PC-9 (cell line): ENCODE measurements around the gene PPP1R3G. TPM values are rescaled to one million over a fixed set of nuclear protein-coding genes. Genes with fewer than 3 reads are reported as not detected.

Experiments
- BruUV-seq: library from RNA; stranded (reverse); fragments of 400-500 nt; replicated peaks from 2 replicates; lab custom pipeline; 2021; lab: Mats Ljungman, UMichigan
- CTCF ChIA-PET: fragments of 300-600 bp; sonication (Branson Sonifier 250); formaldehyde crosslinking; loops from one replicate; lab custom pipeline; 2022; ENCODE audit warnings: antibody characterized with exemption; lab: Charles Lee
- POLR2A ChIA-PET: fragments of 300-600 bp; sonication (Branson Sonifier 250); formaldehyde crosslinking; loops from one replicate; lab custom pipeline; 2022; ENCODE audit warnings: antibody characterized with exemption; ENCODE audit not compliant: unreplicated experiment; lab: Charles Lee
- DNase-seq, 2 experiments: peaks; one replicate each; pipeline versions ENCODE4 v3.0.0 to v3.0.0-alpha.2; 2015 to 2022; ENCODE audit warnings: mixed read lengths in 1 of 2
- H2AFZ ChIP-seq: fragments of 200-600 bp; sonication (generic); 2 replicates; pipeline ENCODE4 v1.8.1; 2017; ENCODE audit warnings: antibody characterized with exemption
- H3F3A ChIP-seq: fragments of 200-600 bp; sonication (generic); 2 replicates; pipeline ENCODE4 v1.8.1; 2017; ENCODE audit warnings: antibody characterized with exemption, mild to moderate bottlenecking, low read depth; ENCODE audit not compliant: insufficient read depth
- H3K27ac ChIP-seq: fragments of 200-600 bp; sonication (generic); 2 replicates; pipeline ENCODE4 v1.6.1; 2016; ENCODE audit warnings: mixed run types
- H3K27me3 ChIP-seq: fragments of 200-600 bp; sonication (generic); 2 replicates; pipeline ENCODE4 v1.6.1; 2016; ENCODE audit warnings: low read depth, mixed run types; ENCODE audit not compliant: insufficient read depth
- H3K36me3 ChIP-seq: fragments of 200-600 bp; sonication (generic); 2 replicates; pipeline ENCODE4 v1.6.1; 2016; ENCODE audit warnings: low read depth, mixed run types
- H3K4me1 ChIP-seq: fragments of 200-600 bp; sonication (generic); replicated peaks from 2 replicates; pipeline ENCODE4 v1.6.1; 2016; ENCODE audit warnings: mixed run types; ENCODE audit not compliant: insufficient read depth
- H3K4me2 ChIP-seq: fragments of 200-600 bp; sonication (generic); 2 replicates; pipeline ENCODE4 v1.6.1; 2017; ENCODE audit warnings: mixed run types
- H3K4me3 ChIP-seq: fragments of 200-600 bp; sonication (generic); 2 replicates; pipeline ENCODE4 v1.6.1; 2016; ENCODE audit warnings: mixed run types
- H3K79me2 ChIP-seq: fragments of 200-600 bp; sonication (generic); 2 replicates; pipeline ENCODE4 v1.6.1; 2017; ENCODE audit warnings: low read depth, mixed run types
- H3K9me2 ChIP-seq: fragments of 200-600 bp; sonication (generic); 2 replicates; pipeline ENCODE4 v1.8.1; 2017; ENCODE audit warnings: mild to moderate bottlenecking; ENCODE audit not compliant: insufficient read depth
- H3K9me3 ChIP-seq: fragments of 200-600 bp; sonication (generic); 2 replicates; pipeline ENCODE4 v1.8.1; 2016; ENCODE audit warnings: low read depth; ENCODE audit not compliant: insufficient read depth
- H4K20me1 ChIP-seq: fragments of 200-600 bp; sonication (generic); 2 replicates; pipeline ENCODE4 v1.8.1; 2017; ENCODE audit not compliant: insufficient read depth
- CTCF ChIP-seq: fragments of 200-600 bp; sonication (generic); conservative IDR thresholded peaks from 2 replicates; pipeline ENCODE4 v1.6.1; 2017; ENCODE audit warnings: mixed run types, antibody characterized with exemption, mild to moderate bottlenecking, moderate library complexity
- EZH2 ChIP-seq: fragments of 200-600 bp; sonication (generic); IDR thresholded peaks from 2 replicates; pipeline ENCODE4 v1.8.0; 2017; ENCODE audit warnings: antibody characterized with exemption, low read depth
- intact Hi-C: fragments of 100-400 bp; cut with micrococcal nuclease; formaldehyde crosslinking; loops from one replicate; pipeline ENCODE4 v1.10.0; 2022; ENCODE audit not compliant: unreplicated experiment
- total RNA-seq: library from RNA; stranded (reverse); gene quantifications from 2 replicates; pipeline ENCODE4 v1.2.3, GENCODE V29; 2021

The PPP1R3G gene
- total RNA-seq, 1 experiment from 2014 or later: 1.1 TPM

- CTCF ChIA-PET: interaction anchor here (0.6 kb wide), 1 partner anchor 14 kb away, joined by 10 read pairs; no protein-coding TSS in a partner anchor
- H3K4me3 ChIP-seq: no peak overlapping the region
- H3K27me3 ChIP-seq: no peaks in the 10 kb centered on the region
- peaks cover 12% of the 10 kb centered on the region for H3K4me1 ChIP-seq
- POLR2A ChIA-PET: no interaction called here
- intact Hi-C loops: no loop called here
- no peak for DNase-seq
- H3K79me2 ChIP-seq: no peaks in the 10 kb centered on the region
- peaks cover 5% of the 10 kb centered on the region; the same call in 1 of the 2 replicates for H3F3A ChIP-seq
- no peaks in the 10 kb centered on the region for H3K9me3 ChIP-seq
- no TSS peak for BruUV-seq
- no peak overlapping the region for H3K27ac ChIP-seq
- H3K4me2 ChIP-seq: no peak overlapping the region
- no peak overlapping the region for H2AFZ ChIP-seq
- no peak for TF ChIP-seq EZH2
- no peak for TF ChIP-seq CTCF
- no peaks in the 10 kb centered on the region for H3K9me2 ChIP-seq
- H4K20me1 ChIP-seq: no peaks in the 10 kb centered on the region
- no peaks in the 10 kb centered on the region for H3K36me3 ChIP-seq
Observed at GRCh38 chr6:5130135-5130866, 45.2 kb downstream of the PPP1R3G start.

GRCh38 chr6:5132731-5133130 lies 47.6 kb downstream of the PPP1R3G start:
- no peak overlapping the region for H3K4me3 ChIP-seq
- no peak overlapping the region for H3K4me2 ChIP-seq
- no peak overlapping the region for H3K27ac ChIP-seq
- H3K9me2 ChIP-seq: no peaks in the 10 kb centered on the region
- no peaks in the 10 kb centered on the region for H3K27me3 ChIP-seq
- no peaks in the 10 kb centered on the region for H3K36me3 ChIP-seq
- no peaks in the 10 kb centered on the region for H3K79me2 ChIP-seq
- no TSS peak for BruUV-seq
- DNase-seq: no peak
- no peaks in the 10 kb centered on the region for H3K9me3 ChIP-seq
- POLR2A ChIA-PET: no interaction called here
- CTCF ChIA-PET: no interaction called here
- no peak overlapping the region for H2AFZ ChIP-seq
- intact Hi-C loops: no loop called here
- TF ChIP-seq CTCF: no peak
- no peak for TF ChIP-seq EZH2
- no peaks in the 10 kb centered on the region for H3F3A ChIP-seq
- H4K20me1 ChIP-seq: no peaks in the 10 kb centered on the region
- H3K4me1 ChIP-seq: no peaks in the 10 kb centered on the region

GRCh38 chr6:5133943-5134342 lies 48.8 kb downstream of the PPP1R3G start:
- POLR2A ChIA-PET: no interaction called here
- no peak for DNase-seq

More at GRCh38 chr6:5133943-5134342, 48.8 kb downstream of the PPP1R3G start:
- BruUV-seq: no TSS peak
- Histone ChIP-seq H3K4me1 (no peaks in the 10 kb centered on the region), H3K79me2 (no peaks in the 10 kb centered on the region), H3K9me3 (no peaks in the 10 kb centered on the region), H3K27ac (no peak overlapping the region), H2AFZ (no peak overlapping the region), H3K4me2 (no peak overlapping the region), H4K20me1 (no peaks in the 10 kb centered on the region), H3K27me3 (no peaks in the 10 kb centered on the region), H3K9me2 (no peaks in the 10 kb centered on the region), H3F3A (no peaks in the 10 kb centered on the region), H3K4me3 (no peak overlapping the region), H3K36me3 (no peaks in the 10 kb centered on the region)
- CTCF ChIA-PET: no interaction called here
- TF ChIP-seq EZH2: no peak
- no peak for TF ChIP-seq CTCF
- intact Hi-C loops: no loop called here
